ENCODE measurements around the gene INTS14. TPM values are rescaled to one million over a fixed set of nuclear protein-coding genes. Genes with fewer than 3 reads are reported as not detected.

The INTS14 gene
- total and polyA plus RNA-seq, 12 donors = 9.1 to 18.4 (median 14.3) TPM

DNA sequence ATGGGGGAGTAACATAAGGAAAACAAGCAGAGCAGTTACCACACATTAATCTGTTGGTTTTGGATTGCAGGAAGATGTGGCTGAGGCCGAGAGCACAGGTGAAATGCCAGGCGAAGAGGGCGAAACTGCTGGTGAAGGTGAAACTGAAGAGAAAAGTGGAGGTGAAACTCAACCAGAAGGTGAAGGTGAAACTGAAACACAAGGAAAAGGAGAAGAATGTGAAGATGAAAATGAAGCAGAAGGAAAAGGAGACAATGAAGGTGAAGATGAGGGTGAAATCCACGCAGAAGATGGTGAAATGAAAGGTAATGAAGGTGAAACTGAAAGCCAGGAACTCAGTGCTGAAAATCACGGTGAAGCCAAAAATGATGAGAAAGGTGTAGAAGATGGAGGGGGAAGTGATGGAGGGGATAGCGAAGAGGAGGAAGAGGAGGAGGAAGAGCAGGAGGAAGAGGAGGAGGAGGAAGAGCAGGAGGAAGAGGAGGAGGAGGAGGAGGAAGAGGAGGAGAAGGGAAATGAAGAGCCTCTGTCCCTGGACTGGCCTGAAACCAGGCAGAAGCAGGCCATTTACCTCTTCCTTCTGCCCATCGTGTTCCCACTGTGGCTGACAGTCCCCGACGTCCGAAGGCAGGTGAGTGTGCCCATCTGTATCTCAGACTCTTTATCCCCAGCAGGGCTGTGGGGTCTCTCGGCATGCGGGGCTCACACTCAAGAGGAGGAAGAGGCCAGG is 39.5 kb upstream of the INTS14 start:
- intact Hi-C loops (cut with DNase I) = no loop called here
- H3K27ac ChIP-seq = no peak overlapping the region
- H3K4me3 ChIP-seq = no peak overlapping the region
- H3K27me3 ChIP-seq = no peaks in the 10 kb centered on the region
- peaks cover 0 to 6% (median 0%) of the 10 kb centered on the region in 9 donors for H3K4me1 ChIP-seq
- 94 to 95% methylated on average over 12 of the region's 12 CpGs for WGBS, 2 donors
- DNase-seq = no peak
- peaks cover 0 to 48% (median 0%) of the 10 kb centered on the region in 9 donors for H3K36me3 ChIP-seq
- H3K9me3 ChIP-seq = no peaks in the 10 kb centered on the region
- TF ChIP-seq, protein P1, sequence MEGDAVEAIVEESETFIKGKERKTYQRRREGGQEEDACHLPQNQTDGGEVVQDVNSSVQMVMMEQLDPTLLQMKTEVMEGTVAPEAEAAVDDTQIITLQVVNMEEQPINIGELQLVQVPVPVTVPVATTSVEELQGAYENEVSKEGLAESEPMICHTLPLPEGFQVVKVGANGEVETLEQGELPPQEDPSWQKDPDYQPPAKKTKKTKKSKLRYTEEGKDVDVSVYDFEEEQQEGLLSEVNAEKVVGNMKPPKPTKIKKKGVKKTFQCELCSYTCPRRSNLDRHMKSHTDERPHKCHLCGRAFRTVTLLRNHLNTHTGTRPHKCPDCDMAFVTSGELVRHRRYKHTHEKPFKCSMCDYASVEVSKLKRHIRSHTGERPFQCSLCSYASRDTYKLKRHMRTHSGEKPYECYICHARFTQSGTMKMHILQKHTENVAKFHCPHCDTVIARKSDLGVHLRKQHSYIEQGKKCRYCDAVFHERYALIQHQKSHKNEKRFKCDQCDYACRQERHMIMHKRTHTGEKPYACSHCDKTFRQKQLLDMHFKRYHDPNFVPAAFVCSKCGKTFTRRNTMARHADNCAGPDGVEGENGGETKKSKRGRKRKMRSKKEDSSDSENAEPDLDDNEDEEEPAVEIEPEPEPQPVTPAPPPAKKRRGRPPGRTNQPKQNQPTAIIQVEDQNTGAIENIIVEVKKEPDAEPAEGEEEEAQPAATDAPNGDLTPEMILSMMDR (IDR thresholded peaks at IDR 0.05) = no peak
- ATAC-seq = no peak

DNA sequence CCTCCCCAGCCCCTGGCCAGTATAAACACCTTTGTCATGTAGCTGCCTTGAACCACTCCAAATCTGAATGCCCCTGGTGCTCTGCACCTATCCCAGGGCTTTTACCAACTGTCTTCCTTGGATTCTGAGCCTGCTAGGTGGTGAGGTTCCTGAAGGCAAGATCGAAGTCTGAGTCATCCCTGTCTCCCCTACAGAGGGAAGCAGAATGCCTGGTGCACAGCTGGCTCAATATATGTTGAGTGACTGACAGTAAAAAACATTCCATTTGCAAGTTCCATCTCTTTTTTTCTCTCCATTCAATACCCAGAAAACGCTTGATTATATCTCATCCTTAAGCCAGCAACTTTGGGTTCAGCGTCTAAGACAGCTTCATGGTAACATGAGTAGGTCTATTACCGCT is 35.6 kb upstream of the INTS14 start:
- intact Hi-C loops (cut with DNase I) = loop anchor here in 3 of 10 donors (10.0 kb wide), 3 partner anchors 198 to 638 kb away; no protein-coding TSS in a partner anchor
- no peaks in the 10 kb centered on the region for H3K27me3 ChIP-seq
- H3K36me3 ChIP-seq = peaks cover 0 to 12% (median 0%) of the 10 kb centered on the region in 9 donors
- no peak overlapping the region for H3K4me3 ChIP-seq
- no peak for ATAC-seq
- H3K4me1 ChIP-seq = peaks cover 0 to 18% (median 11%) of the 10 kb centered on the region in 9 donors
- TF ChIP-seq, protein P1 (IDR thresholded peaks at IDR 0.05) = no peak
- DNase-seq = no peak
- no peak overlapping the region for H3K27ac ChIP-seq
- no peaks in the 10 kb centered on the region for H3K9me3 ChIP-seq
- WGBS, 2 donors = 96 to 97% methylated on average over 4 of the region's 4 CpGs

DNA sequence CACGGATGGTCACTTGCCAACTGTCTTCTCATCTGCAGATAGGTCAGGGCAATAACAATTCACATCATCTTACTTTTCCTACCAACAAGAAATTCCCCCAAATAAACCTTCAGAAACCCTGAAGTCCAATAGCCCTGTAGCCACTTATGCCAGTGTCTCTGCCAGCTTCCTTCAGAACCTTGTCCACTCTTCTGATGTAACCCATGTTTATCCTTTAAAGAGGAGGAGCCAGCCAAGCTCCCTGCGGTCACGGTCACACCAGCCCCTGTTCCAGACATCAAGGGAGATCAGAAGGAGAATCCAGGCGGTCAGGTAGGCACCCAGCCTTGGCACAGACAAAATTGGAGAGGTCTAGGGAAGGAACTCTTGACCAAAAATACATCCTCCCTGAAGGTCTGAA is 34.5 kb upstream of the INTS14 start:
- 94% methylated on average over 4 of the region's 4 CpGs for WGBS, 2 donors
- no peak overlapping the region for H3K27ac ChIP-seq
- no peak for DNase-seq
- intact Hi-C loops (cut with DNase I) = loop anchor here in 3 of 10 donors (10.0 kb wide), 3 partner anchors 199 to 639 kb away; no protein-coding TSS in a partner anchor
- H3K9me3 ChIP-seq = no peaks in the 10 kb centered on the region
- H3K36me3 ChIP-seq = peaks cover 0 to under 1% (median 0%) of the 10 kb centered on the region in 9 donors
- TF ChIP-seq, protein P1 (IDR thresholded peaks at IDR 0.05) = no peak
- no peak for ATAC-seq
- no peak overlapping the region for H3K4me3 ChIP-seq
- H3K4me1 ChIP-seq = peaks cover 0 to 18% (median 12%) of the 10 kb centered on the region in 9 donors
- no peaks in the 10 kb centered on the region for H3K27me3 ChIP-seq

DNA sequence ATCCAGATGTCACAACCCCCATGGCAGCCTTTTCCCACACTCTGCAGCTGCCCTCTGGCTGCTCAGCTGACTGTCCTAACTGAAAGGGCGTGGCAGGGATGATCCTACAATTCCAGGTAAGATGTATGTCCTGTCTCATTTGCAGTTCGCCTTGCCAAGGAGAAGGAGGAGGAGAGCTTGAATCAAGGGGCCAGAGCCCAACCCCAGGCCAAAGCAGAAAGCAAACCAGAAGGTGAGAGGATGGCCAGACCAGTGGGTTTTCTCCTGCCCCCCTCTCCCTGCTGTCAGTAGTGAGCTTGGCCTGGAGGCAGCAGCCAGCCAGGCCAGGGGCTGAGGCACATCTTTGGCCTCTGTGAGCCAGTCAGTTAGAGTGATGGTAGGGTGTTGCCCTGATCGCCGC is 33.4 kb upstream of the INTS14 start:
- Histone ChIP-seq H3K27ac (no peak overlapping the region), H3K36me3 (no peaks in the 10 kb centered on the region), H3K27me3 (no peaks in the 10 kb centered on the region), H3K4me3 (no peak overlapping the region), H3K4me1 (peaks cover 0 to 18% (median 12%) of the 10 kb centered on the region in 9 donors), H3K9me3 (no peaks in the 10 kb centered on the region)
- DNase-seq (no peak), ATAC-seq (no peak)
- TF ChIP-seq, protein P1 (IDR thresholded peaks at IDR 0.05) = no peak
- intact Hi-C loops (cut with DNase I) = loop anchor here in 3 of 10 donors (10.0 kb wide), 3 partner anchors 201 to 641 kb away; no protein-coding TSS in a partner anchor
- 92 to 95% methylated on average over 4 of the region's 4 CpGs for WGBS, 2 donors

All from heart right ventricle (tissue), 16 donors.